Measurements from ENCODE around the gene SLC16A10.

- TF ChIP-seq POLR2A (IDR thresholded peaks at IDR 0.05; ENCODE audit: low read length) (no peak), GATA1 (IDR thresholded peaks at IDR 0.05; ENCODE audit: low read depth, low read length) (no peak)
Observed at GRCh38 chr6:111114482-111114881, 27.2 kb downstream of the SLC16A10 start.
